ENCODE data around the gene VAT1L.

Gene VAT1L

DNA sequence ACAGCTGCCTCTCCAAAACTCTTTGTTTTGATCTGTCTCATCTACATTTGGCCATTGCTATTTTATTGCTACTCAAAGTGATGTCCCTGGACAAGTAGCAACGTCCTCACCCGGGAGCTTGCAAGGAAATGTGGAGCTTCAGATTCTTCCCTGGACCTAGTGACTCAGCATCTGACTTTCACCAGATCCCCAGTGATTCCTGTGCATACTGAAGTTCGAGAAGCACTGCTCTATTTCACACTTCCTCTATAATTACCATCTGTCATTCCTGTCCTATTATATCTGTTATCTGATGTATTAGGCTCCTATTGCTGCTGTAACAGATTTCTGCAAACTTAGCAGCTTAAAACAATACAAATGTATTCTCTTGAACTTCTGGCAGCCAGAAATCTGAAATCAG lies 28.5 kb upstream of the VAT1L start:
- no peaks in the 10 kb centered on the region for H3K9me2 ChIP-seq (replicated peaks; ENCODE audit: insufficient read depth, low read length)
- DNase-seq, result no peak
- H3K27me3 ChIP-seq (replicated peaks; ENCODE audit: insufficient read depth, low read length), result no peaks in the 10 kb centered on the region
- no peaks in the 10 kb centered on the region for H4K20me1 ChIP-seq (ENCODE audit: insufficient read depth, low read length)
- no peaks in the 10 kb centered on the region for H3K79me2 ChIP-seq (ENCODE audit: low read length)
- H2AFZ ChIP-seq (ENCODE audit: low read length), result no peak overlapping the region
- no peaks in the 10 kb centered on the region for H3K9me3 ChIP-seq (replicated peaks; ENCODE audit: insufficient read depth, low read length)
- H3K27ac ChIP-seq (ENCODE audit: low read length), result no peak overlapping the region
- H3K9ac ChIP-seq (ENCODE audit: low read length), result no peak overlapping the region
- no peak overlapping the region for H3K4me2 ChIP-seq (ENCODE audit: low read depth, low read length)
- no peak overlapping the region for H3K4me3 ChIP-seq (ENCODE audit: low read length)
- TF ChIP-seq, protein P1, sequence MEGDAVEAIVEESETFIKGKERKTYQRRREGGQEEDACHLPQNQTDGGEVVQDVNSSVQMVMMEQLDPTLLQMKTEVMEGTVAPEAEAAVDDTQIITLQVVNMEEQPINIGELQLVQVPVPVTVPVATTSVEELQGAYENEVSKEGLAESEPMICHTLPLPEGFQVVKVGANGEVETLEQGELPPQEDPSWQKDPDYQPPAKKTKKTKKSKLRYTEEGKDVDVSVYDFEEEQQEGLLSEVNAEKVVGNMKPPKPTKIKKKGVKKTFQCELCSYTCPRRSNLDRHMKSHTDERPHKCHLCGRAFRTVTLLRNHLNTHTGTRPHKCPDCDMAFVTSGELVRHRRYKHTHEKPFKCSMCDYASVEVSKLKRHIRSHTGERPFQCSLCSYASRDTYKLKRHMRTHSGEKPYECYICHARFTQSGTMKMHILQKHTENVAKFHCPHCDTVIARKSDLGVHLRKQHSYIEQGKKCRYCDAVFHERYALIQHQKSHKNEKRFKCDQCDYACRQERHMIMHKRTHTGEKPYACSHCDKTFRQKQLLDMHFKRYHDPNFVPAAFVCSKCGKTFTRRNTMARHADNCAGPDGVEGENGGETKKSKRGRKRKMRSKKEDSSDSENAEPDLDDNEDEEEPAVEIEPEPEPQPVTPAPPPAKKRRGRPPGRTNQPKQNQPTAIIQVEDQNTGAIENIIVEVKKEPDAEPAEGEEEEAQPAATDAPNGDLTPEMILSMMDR (IDR thresholded peaks at IDR 0.05; ENCODE audit: low read length), result no peak
- TF ChIP-seq EZH2phosphoT487 (IDR thresholded peaks at IDR 0.05; ENCODE audit: low read length), result no peak
- TF ChIP-seq EZH2 (optimal IDR thresholded peaks at IDR 0.05; ENCODE audit: low read depth, low read length), result no peak
- H3K36me3 ChIP-seq (replicated peaks; ENCODE audit: insufficient read depth, low read length), result no peaks in the 10 kb centered on the region
- H3F3A ChIP-seq (ENCODE audit: insufficient read depth, low read length), result no peaks in the 10 kb centered on the region
- H3K4me1 ChIP-seq (ENCODE audit: low read length), result no peaks in the 10 kb centered on the region

GRCh38 chr16:77760800-77761199 lies 27.6 kb upstream of the VAT1L start:
- H4K20me1 ChIP-seq (ENCODE audit: insufficient read depth, low read length), result no peaks in the 10 kb centered on the region
- no peak overlapping the region for H3K4me2 ChIP-seq (ENCODE audit: low read depth, low read length)
- H3K9me2 ChIP-seq (replicated peaks; ENCODE audit: insufficient read depth, low read length), result no peaks in the 10 kb centered on the region
- H3K79me2 ChIP-seq (ENCODE audit: low read length), result no peaks in the 10 kb centered on the region
- H3K4me1 ChIP-seq (ENCODE audit: low read length), result no peaks in the 10 kb centered on the region
- H3F3A ChIP-seq (ENCODE audit: insufficient read depth, low read length), result no peaks in the 10 kb centered on the region
- no peaks in the 10 kb centered on the region for H3K9me3 ChIP-seq (replicated peaks; ENCODE audit: insufficient read depth, low read length)
- no peak overlapping the region for H3K4me3 ChIP-seq (ENCODE audit: low read length)
- no peak for DNase-seq
- H3K9ac ChIP-seq (ENCODE audit: low read length), result no peak overlapping the region
- no peaks in the 10 kb centered on the region for H3K27me3 ChIP-seq (replicated peaks; ENCODE audit: insufficient read depth, low read length)
- no peak overlapping the region for H3K27ac ChIP-seq (ENCODE audit: low read length)
- H2AFZ ChIP-seq (ENCODE audit: low read length), result no peak overlapping the region
- TF ChIP-seq EZH2phosphoT487 (IDR thresholded peaks at IDR 0.05; ENCODE audit: low read length) (no peak), EZH2 (optimal IDR thresholded peaks at IDR 0.05; ENCODE audit: low read depth, low read length) (no peak)
- TF ChIP-seq, protein P1 (IDR thresholded peaks at IDR 0.05; ENCODE audit: low read length), result no peak
- no peaks in the 10 kb centered on the region for H3K36me3 ChIP-seq (replicated peaks; ENCODE audit: insufficient read depth, low read length)

DNA sequence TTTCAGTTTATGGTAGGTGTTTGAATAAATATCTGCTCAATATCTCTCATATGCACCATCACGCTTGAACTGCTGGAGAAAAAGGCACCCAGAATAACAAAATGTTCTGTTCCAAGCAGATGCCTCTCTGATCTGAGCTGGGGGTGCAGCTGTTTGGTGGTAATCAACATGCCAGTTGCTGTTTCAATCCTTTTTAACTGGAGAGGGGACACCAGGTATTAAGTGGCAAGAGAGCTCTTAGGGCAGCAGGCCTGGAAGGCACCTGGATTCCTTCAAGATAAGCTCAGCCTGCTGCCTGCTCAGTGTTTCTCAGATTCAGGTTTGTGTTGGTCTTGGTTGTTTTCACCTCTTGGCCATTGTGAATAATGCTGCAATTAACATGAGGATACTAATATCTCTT lies 27.2 kb upstream of the VAT1L start:
- Histone ChIP-seq H3K9me3 (replicated peaks; ENCODE audit: insufficient read depth, low read length) (no peaks in the 10 kb centered on the region), H3K27ac (ENCODE audit: low read length) (no peak overlapping the region), H3K9me2 (replicated peaks; ENCODE audit: insufficient read depth, low read length) (no peaks in the 10 kb centered on the region), H3K36me3 (replicated peaks; ENCODE audit: insufficient read depth, low read length) (no peaks in the 10 kb centered on the region), H2AFZ (ENCODE audit: low read length) (no peak overlapping the region), H3K4me3 (ENCODE audit: low read length) (no peak overlapping the region), H3K27me3 (replicated peaks; ENCODE audit: insufficient read depth, low read length) (no peaks in the 10 kb centered on the region), H4K20me1 (ENCODE audit: insufficient read depth, low read length) (no peaks in the 10 kb centered on the region), H3K9ac (ENCODE audit: low read length) (no peak overlapping the region), H3K4me1 (ENCODE audit: low read length) (no peaks in the 10 kb centered on the region), H3K4me2 (ENCODE audit: low read depth, low read length) (no peak overlapping the region), H3F3A (ENCODE audit: insufficient read depth, low read length) (no peaks in the 10 kb centered on the region), H3K79me2 (ENCODE audit: low read length) (no peaks in the 10 kb centered on the region)
- no peak for TF ChIP-seq EZH2 (optimal IDR thresholded peaks at IDR 0.05; ENCODE audit: low read depth, low read length)
- TF ChIP-seq EZH2phosphoT487 (IDR thresholded peaks at IDR 0.05; ENCODE audit: low read length), result no peak
- DNase-seq, result no peak

DNA sequence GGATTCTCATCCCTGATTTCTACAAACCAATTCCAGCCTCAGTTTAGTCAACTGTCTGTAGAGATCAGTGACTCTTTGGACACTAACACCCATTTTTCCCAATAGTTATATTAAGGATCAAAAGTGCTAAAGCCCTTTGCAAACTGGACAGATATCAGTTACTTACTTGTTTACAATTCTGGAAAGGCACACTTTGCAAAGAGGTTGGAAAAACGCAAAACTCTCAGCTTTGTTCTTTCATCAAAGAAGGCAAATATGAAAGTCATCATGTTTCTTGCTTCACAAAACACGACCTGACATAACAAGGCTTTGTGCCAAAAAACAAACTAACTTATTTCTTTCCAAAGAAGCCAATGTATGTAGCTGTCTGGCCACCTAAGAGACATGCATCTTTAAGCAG lies 26.1 kb upstream of the VAT1L start:
- Histone ChIP-seq H4K20me1 (ENCODE audit: insufficient read depth, low read length) (no peaks in the 10 kb centered on the region), H3K79me2 (ENCODE audit: low read length) (no peaks in the 10 kb centered on the region), H3K4me3 (ENCODE audit: low read length) (no peak overlapping the region), H3K9me2 (replicated peaks; ENCODE audit: insufficient read depth, low read length) (no peaks in the 10 kb centered on the region), H3K27me3 (replicated peaks; ENCODE audit: insufficient read depth, low read length) (no peaks in the 10 kb centered on the region), H3K4me1 (ENCODE audit: low read length) (no peaks in the 10 kb centered on the region), H2AFZ (ENCODE audit: low read length) (no peak overlapping the region), H3F3A (ENCODE audit: insufficient read depth, low read length) (no peaks in the 10 kb centered on the region), H3K4me2 (ENCODE audit: low read depth, low read length) (no peak overlapping the region), H3K36me3 (replicated peaks; ENCODE audit: insufficient read depth, low read length) (no peaks in the 10 kb centered on the region), H3K27ac (ENCODE audit: low read length) (no peak overlapping the region), H3K9me3 (replicated peaks; ENCODE audit: insufficient read depth, low read length) (no peaks in the 10 kb centered on the region), H3K9ac (ENCODE audit: low read length) (no peak overlapping the region)
- TF ChIP-seq EZH2phosphoT487 (IDR thresholded peaks at IDR 0.05; ENCODE audit: low read length), result no peak
- no peak for TF ChIP-seq EZH2 (optimal IDR thresholded peaks at IDR 0.05; ENCODE audit: low read depth, low read length)
- TF ChIP-seq, protein P1 (IDR thresholded peaks at IDR 0.05; ENCODE audit: low read length), result no peak
- DNase-seq, result no peak
